HG02973 (cell line): ENCODE data around the gene PLCB3.

Experiments
- ATAC-seq: cut with Tn5 transposase; IDR thresholded peaks from one replicate; pipeline ENCODE4 v1.9.1; 2021; ENCODE audit warnings: moderate library complexity; ENCODE audit not compliant: unreplicated experiment

PLCB3 gene

GRCh38 chr11:64251016-64251752, at the start of gene PLCB3:
TSS of gene PLCB3 (plus strand) at chr11:64251530. CDS start at chr11:64251650, 120 bp downstream.
- no peak for ATAC-seq

GRCh38 chr11:64201543-64201942, 49.8 kb upstream of the PLCB3 start:
- no peak for ATAC-seq

GRCh38 chr11:64202992-64203391, 48.3 kb upstream of the PLCB3 start:
- ATAC-seq: no peak

GRCh38 chr11:64203421-64204079, 47.8 kb upstream of the PLCB3 start:
- no peak for ATAC-seq

GRCh38 chr11:64204080-64204440, 47.3 kb upstream of the PLCB3 start:
- ATAC-seq: no peak

- ATAC-seq: no peak
Observed at GRCh38 chr11:64204464-64204989, 46.8 kb upstream of the PLCB3 start.

- no peak for ATAC-seq
Observed at GRCh38 chr11:64206457-64207255, 44.7 kb upstream of the PLCB3 start, which contains the start of gene FERMT3. TSS of gene FERMT3 (plus strand) at chr11:64206721. CDS start at chr11:64207365, 644 bp downstream.

GRCh38 chr11:64207256-64208085, 43.9 kb upstream of the PLCB3 start:
- ATAC-seq: peak; percentile 45

GRCh38 chr11:64208086-64208795, 43.1 kb upstream of the PLCB3 start:
- no peak for ATAC-seq

GRCh38 chr11:64208796-64209562, 42.4 kb upstream of the PLCB3 start:
- no peak for ATAC-seq

- ATAC-seq: no peak
Observed at GRCh38 chr11:64209563-64209843, 41.8 kb upstream of the PLCB3 start.

- no peak for ATAC-seq
Observed at GRCh38 chr11:64210301-64211020, 40.9 kb upstream of the PLCB3 start.

- no peak for ATAC-seq
Observed at GRCh38 chr11:64211181-64211872, 40.0 kb upstream of the PLCB3 start.

- ATAC-seq: no peak
Observed at GRCh38 chr11:64216879-64217278, 34.5 kb upstream of the PLCB3 start.

GRCh38 chr11:64218628-64219353, 32.5 kb upstream of the PLCB3 start:
- ATAC-seq: no peak

GRCh38 chr11:64219354-64219684, 32.0 kb upstream of the PLCB3 start:
- no peak for ATAC-seq

- no peak for ATAC-seq
Observed at GRCh38 chr11:64219755-64220154, 31.6 kb upstream of the PLCB3 start.

- no peak for ATAC-seq
Observed at GRCh38 chr11:64220271-64220670, 31.1 kb upstream of the PLCB3 start.
